ENCODE measurements around the gene PHLDA2. TPM values are rescaled to one million over a fixed set of nuclear protein-coding genes. Genes with fewer than 3 reads are reported as not detected.

PHLDA2 gene
- total RNA-seq, 1 donor from 2014 or later: 0.42 TPM

- intact Hi-C loops (cut with micrococcal nuclease): no loop called here
- TF ChIP-seq CTCF (IDR thresholded peaks at IDR 0.05): no peak
- CTCF ChIA-PET: no interaction called here
- Mint-ChIP-seq H3K27me3 (peaks cover 17% of the 10 kb centered on the region), H3K27ac (no peak overlapping the region), H3K9me3 (no peaks in the 10 kb centered on the region), H3K36me3 (ENCODE audit: low read depth) (no peaks in the 10 kb centered on the region), H3K4me1 (peaks cover 15% of the 10 kb centered on the region), H3K4me3 (no peak overlapping the region)
- ATAC-seq (ENCODE audit: low read depth) (no peak), DNase-seq (no peak)
- POLR2A ChIA-PET: no interaction called here
Observed at GRCh38 chr11:2931771-2932738, 2.8 kb upstream of the PHLDA2 start.

- ATAC-seq (ENCODE audit: low read depth) (no peak), DNase-seq (no peak)
- no peaks in the 10 kb centered on the region for H3K9me3 Mint-ChIP-seq
- CTCF ChIA-PET: no interaction called here
- H3K27me3 Mint-ChIP-seq: peaks cover 21% of the 10 kb centered on the region
- no peak overlapping the region for H3K4me3 Mint-ChIP-seq
- peaks cover 15% of the 10 kb centered on the region for H3K4me1 Mint-ChIP-seq
- no peaks in the 10 kb centered on the region for H3K36me3 Mint-ChIP-seq (ENCODE audit: low read depth)
- no peak overlapping the region for H3K27ac Mint-ChIP-seq
- POLR2A ChIA-PET: no interaction called here
- intact Hi-C loops (cut with micrococcal nuclease): no loop called here
- TF ChIP-seq CTCF (IDR thresholded peaks at IDR 0.05): no peak
Observed at GRCh38 chr11:2931420-2931746, 2.2 kb upstream of the PHLDA2 start.

GRCh38 chr11:2930704-2931419 lies 1.6 kb upstream of the PHLDA2 start:
- DNase-seq: peak; percentile 40
- H3K4me1 Mint-ChIP-seq: peaks cover 15% of the 10 kb centered on the region
- H3K27ac Mint-ChIP-seq: no peak overlapping the region
- ATAC-seq (ENCODE audit: low read depth): peak; percentile 44
- no peaks in the 10 kb centered on the region for H3K36me3 Mint-ChIP-seq (ENCODE audit: low read depth)
- peaks cover 23% of the 10 kb centered on the region for H3K27me3 Mint-ChIP-seq
- peak overlapping the region; percentile 82 for H3K4me3 Mint-ChIP-seq
- no peaks in the 10 kb centered on the region for H3K9me3 Mint-ChIP-seq
- CTCF ChIA-PET: interaction anchor here (1.2 to 1.9 kb wide), 6 partner anchors 10 to 398 kb away, joined by 3 to 13 read pairs (median 6); no protein-coding TSS in a partner anchor
- intact Hi-C loops (cut with micrococcal nuclease): loop anchor here (1.0 kb wide), 4 partner anchors 29 to 503 kb away; a partner anchor contains a TSS
- no peak for TF ChIP-seq CTCF (IDR thresholded peaks at IDR 0.05)
- POLR2A ChIA-PET: interaction anchor here (0.7 to 2.7 kb wide), 4 partner anchors 27 to 398 kb away, joined by 3 to 14 read pairs (median 5); partner anchors contain the start of gene NAP1L4

- peak; percentile 47 for ATAC-seq (ENCODE audit: low read depth)
- Mint-ChIP-seq H3K4me3 (peak overlapping the region; percentile 82), H3K27ac (no peak overlapping the region), H3K36me3 (ENCODE audit: low read depth) (no peaks in the 10 kb centered on the region), H3K4me1 (peaks cover 15% of the 10 kb centered on the region), H3K9me3 (no peaks in the 10 kb centered on the region), H3K27me3 (peaks cover 23% of the 10 kb centered on the region)
- ChIA-PET CTCF (interaction anchor here (0.6 to 1.9 kb wide), 10 partner anchors 9 to 397 kb away, joined by 3 to 13 read pairs (median 5); no protein-coding TSS in a partner anchor), POLR2A (interaction anchor here (0.6 to 2.7 kb wide), 7 partner anchors 16 to 553 kb away, joined by 3 to 14 read pairs (median 5); partner anchors contain the start of genes CD81 and NAP1L4)
- no peak for DNase-seq
- intact Hi-C loops (cut with micrococcal nuclease): loop anchor here (1.0 to 2.0 kb wide), 5 partner anchors 28 to 502 kb away; a partner anchor contains a TSS
- TF ChIP-seq CTCF (IDR thresholded peaks at IDR 0.05): no peak
Observed at GRCh38 chr11:2929950-2930703, 907 bp upstream of the PHLDA2 start.

Data from activated B cell treated with CpG ODN at 0.5 μM for 24 hours (primary cell).